IPS-20b (cell line): ENCODE measurements around the gene NMBR.
"Not testable (repeated sequence)": the region's sequence is repeated elsewhere in the genome, so short reads cannot be mapped to it uniquely, and the experiment has no call there.

Experiments used
- H3K27ac ChIP-seq: one replicate; pipeline ENCODE4 v1.5.1; 2013; ENCODE audit warnings: low read length
- H3K27me3 ChIP-seq: 2 replicates; pipeline ENCODE4 v1.6.1; 2013; ENCODE audit warnings: mild to moderate bottlenecking, low read length, inconsistent platforms; ENCODE audit not compliant: insufficient read depth
- H3K36me3 ChIP-seq: 2 replicates; pipeline ENCODE4 v1.6.1; 2013; ENCODE audit warnings: low read depth, mild to moderate bottlenecking, inconsistent platforms, low read length, moderate library complexity; ENCODE audit not compliant: insufficient read depth
- H3K4me1 ChIP-seq: 2 replicates; pipeline ENCODE4 v1.6.1; 2013; ENCODE audit warnings: mild to moderate bottlenecking, control low read depth, inconsistent platforms, low read length, moderate library complexity; ENCODE audit not compliant: insufficient read depth
- H3K4me3 ChIP-seq: 2 replicates; pipeline ENCODE4 v1.5.1; 2013; ENCODE audit warnings: mild to moderate bottlenecking, low read length, inconsistent platforms
- H3K9ac ChIP-seq: 2 replicates; pipeline ENCODE4 v1.6.1; 2013; ENCODE audit warnings: low read depth, mild to moderate bottlenecking, inconsistent platforms, low read length, moderate library complexity
- H3K9me3 ChIP-seq: 2 replicates; pipeline ENCODE4 v1.6.1; 2013; ENCODE audit warnings: mild to moderate bottlenecking, low read depth, low read length, inconsistent platforms; ENCODE audit not compliant: insufficient read depth

Gene NMBR

DNA sequence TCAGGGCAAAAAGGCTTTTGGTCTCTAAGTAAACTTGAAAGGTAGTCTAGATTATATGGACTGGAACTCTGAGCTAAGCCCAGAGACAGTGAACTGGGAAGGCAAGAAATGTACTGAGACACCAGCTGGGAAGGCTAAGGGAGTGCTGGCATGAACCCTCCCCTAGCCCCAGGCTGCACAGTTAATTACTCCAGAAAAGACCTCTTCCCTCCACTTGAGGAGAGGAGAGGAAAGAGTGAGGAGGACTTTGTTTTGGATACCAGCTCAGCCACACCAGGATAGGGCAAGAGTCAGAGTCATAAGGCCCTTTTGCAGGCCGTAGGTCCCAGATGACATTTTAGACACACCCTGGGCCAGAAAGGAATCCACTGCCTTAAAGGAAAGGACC is 98.3 kb downstream of the NMBR start:
- Histone ChIP-seq H3K4me3 (no peak overlapping the region), H3K4me1 (no peaks in the 10 kb centered on the region), H3K27me3 (no peaks in the 10 kb centered on the region), H3K27ac (no peak overlapping the region), H3K9ac (no peak overlapping the region), H3K9me3 (no peaks in the 10 kb centered on the region), H3K36me3 (no peaks in the 10 kb centered on the region)

DNA sequence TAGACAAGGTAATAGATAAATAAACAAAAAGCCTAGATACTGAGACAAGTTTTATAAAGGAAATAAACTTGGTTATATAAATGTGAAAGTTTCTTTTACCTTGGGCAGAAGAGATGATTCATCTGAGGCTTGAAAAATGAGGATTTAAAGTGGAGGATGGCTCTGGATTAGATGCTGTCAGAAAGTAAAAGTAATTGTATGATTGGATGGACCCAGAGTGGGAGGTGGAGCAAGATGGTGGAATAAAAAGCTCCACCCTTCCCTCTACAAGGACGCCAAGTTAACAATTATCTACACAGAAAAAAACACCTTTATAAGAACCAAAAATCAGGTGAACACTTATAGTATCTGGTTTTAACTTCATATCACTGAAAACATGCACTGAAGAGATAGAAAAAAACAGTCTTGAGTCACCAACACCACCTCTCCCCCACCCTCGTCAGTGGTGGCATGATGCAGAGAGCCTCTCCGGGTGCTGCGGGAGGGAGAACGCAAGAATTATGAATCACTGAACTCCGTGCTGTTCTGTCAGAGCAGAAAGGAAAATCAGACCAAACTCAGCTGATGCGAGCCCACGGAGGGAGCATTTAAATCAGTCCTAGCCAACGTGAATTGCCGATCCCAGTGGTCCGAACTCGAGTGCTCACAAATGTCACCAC is 98.9 kb downstream of the NMBR start:
- no peak overlapping the region for H3K9ac ChIP-seq
- H3K36me3 ChIP-seq = no peaks in the 10 kb centered on the region
- H3K4me3 ChIP-seq = no peak overlapping the region
- H3K27ac ChIP-seq = no peak overlapping the region
- no peaks in the 10 kb centered on the region for H3K4me1 ChIP-seq
- H3K27me3 ChIP-seq = no peaks in the 10 kb centered on the region
- H3K9me3 ChIP-seq = no peaks in the 10 kb centered on the region

DNA sequence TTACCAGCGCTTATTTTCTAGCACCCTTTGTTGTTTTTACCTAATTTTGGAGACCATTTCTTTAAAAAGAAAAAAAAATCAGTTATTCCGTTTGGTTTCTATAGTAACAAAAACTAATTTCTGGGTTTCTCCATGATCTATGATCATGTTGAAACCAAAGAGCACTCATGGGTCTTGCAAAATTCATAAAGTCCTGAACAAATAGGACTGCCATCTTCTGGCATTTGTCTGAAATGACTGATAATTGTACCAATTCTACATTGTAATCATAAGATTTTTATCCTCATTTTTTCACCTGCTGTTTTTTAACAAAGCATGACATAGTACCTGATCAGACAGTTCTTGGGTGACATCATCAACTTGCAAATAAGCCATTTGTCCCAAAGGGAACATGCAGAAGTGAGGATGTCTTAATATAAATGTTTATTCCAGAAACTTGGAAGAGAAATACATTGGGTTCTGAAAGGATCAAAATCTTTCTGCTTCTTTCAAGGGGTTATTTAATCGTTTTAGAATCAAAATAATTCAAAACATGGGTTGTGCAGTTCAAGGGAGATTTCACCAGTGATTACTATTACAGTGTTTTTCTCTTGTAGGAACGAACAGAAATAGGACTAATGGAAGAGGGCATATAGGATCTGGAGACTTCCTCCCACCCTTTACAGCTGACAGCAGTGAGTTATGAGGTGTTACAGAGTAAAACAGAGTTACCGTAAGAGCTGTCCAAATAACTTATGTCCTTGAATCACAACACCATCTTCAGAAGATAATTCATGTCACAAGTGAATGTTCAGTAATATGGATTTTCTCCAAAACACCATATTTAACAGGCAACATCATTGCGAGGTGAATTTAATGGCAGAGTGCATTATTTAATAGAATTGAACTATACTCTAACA is 101.3 kb downstream of the NMBR start:
- Histone ChIP-seq H3K27ac (no peak overlapping the region), H3K4me1 (no peaks in the 10 kb centered on the region), H3K36me3 (no peaks in the 10 kb centered on the region), H3K9me3 (no peaks in the 10 kb centered on the region), H3K4me3 (no peak overlapping the region), H3K27me3 (no peaks in the 10 kb centered on the region), H3K9ac (no peak overlapping the region)

DNA sequence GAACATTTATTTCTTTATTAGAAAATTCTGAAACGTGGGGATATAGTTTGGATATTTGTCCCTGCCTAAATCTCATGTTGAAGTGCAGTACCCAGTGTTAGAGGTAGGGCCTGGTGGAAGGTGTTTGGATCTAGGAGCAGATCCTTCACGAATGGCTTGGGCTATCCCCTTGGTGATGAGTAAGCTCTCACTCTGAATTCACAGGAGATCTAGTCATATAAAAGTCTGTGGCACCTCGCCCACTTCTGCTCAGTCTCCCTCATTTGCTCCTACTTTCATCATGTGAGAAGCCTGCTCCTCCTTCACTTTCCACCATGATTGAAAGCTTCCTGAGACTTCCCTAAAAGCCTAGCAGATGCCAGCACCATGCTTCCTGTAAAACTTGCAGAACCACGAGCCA is 111.0 kb downstream of the NMBR start:
- Histone ChIP-seq H3K4me1 (no peaks in the 10 kb centered on the region; the same call in 1 of the 2 replicates), H3K4me3 (no peak overlapping the region), H3K9me3 (no peaks in the 10 kb centered on the region), H3K36me3 (no peaks in the 10 kb centered on the region), H3K9ac (no peak overlapping the region), H3K27me3 (no peaks in the 10 kb centered on the region), H3K27ac (no peak overlapping the region)

DNA sequence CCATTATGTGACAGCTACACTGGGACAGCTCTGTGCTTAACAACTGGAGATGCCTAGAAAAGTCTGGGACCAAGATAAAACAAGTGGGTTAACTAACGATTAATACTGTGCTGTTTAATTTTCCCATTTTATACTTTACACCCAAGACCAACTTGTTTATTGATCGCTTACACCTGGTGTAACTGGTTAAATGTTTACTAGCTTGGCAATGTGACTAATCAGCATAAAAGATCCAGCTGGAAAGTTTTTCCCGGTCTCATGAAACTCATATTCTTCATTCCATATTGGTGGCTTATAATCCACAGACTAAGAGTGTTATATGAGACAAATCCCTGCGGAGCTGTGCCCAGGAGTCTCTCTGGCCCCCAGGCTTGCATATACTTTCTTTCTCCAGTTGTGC is 115.9 kb downstream of the NMBR start:
- H3K36me3 ChIP-seq = peaks cover 4% of the 10 kb centered on the region; the same call in 1 of the 2 replicates
- H3K4me3 ChIP-seq = no peak overlapping the region
- H3K27ac ChIP-seq = no peak overlapping the region
- H3K4me1 ChIP-seq = peaks cover 3% of the 10 kb centered on the region; the same call in 1 of the 2 replicates
- no peaks in the 10 kb centered on the region for H3K27me3 ChIP-seq
- peaks cover 16% of the 10 kb centered on the region for H3K9me3 ChIP-seq
- no peak overlapping the region for H3K9ac ChIP-seq

DNA sequence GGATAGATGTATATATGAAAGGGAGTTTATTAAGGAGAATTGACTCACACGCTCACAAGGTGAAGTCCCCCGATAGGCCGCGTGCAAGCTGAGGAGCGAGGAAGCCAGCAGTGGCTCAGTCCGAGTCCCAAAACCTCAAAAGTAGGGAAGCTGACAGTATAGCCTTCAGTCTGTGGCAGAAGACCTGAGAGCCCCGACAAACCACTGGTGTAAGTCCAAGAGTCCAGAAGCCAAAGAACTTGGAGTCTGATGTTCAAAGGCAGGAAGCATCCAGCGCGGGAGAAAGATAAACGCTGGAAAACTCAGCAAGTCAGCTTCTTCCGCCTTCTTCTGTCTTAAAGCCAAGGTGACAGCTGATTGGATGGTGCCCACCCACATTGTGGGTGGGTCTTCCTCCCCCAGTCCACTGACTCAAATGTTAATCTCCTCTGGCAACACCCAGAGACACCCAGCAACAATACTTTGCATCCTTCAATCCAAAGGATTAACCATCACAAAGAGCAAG is 116.8 kb downstream of the NMBR start:
- Histone ChIP-seq H3K9ac (no peak overlapping the region; the same call in 1 of the 2 replicates), H3K4me3 (peak overlapping the region; percentile 62; the same call in 1 of the 2 replicates), H3K4me1 (peaks cover 3% of the 10 kb centered on the region; the same call in 1 of the 2 replicates), H3K9me3 (peaks cover 16% of the 10 kb centered on the region), H3K36me3 (peaks cover 4% of the 10 kb centered on the region; the same call in 1 of the 2 replicates), H3K27ac (no peak overlapping the region), H3K27me3 (no peaks in the 10 kb centered on the region)

DNA sequence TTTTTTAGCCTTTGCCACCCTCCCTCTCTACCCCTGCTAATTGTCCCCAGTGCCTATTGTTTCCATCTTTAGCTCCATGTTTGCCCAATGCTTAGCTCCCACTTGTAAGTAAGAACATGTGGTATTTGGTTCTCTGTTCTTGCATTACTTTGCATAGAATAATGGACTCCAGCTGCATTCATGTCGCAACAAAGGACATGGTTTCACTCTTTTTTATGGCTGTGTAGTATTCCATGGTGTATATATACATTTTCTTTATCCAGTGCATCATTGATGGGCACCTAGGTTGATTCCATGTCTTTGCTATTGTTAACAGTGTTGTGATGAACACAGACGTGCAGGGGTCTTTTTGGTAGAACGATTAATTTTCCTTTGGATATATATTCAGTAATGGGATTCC is 118.4 kb downstream of the NMBR start:
- peaks cover 4% of the 10 kb centered on the region; the same call in 1 of the 2 replicates for H3K36me3 ChIP-seq
- H3K4me1 ChIP-seq = peaks cover 6% of the 10 kb centered on the region; the same call in 1 of the 2 replicates
- no peak overlapping the region for H3K4me3 ChIP-seq
- H3K27me3 ChIP-seq = no peaks in the 10 kb centered on the region
- no peak overlapping the region for H3K9ac ChIP-seq
- peaks cover 16% of the 10 kb centered on the region for H3K9me3 ChIP-seq
- no peak overlapping the region for H3K27ac ChIP-seq

DNA sequence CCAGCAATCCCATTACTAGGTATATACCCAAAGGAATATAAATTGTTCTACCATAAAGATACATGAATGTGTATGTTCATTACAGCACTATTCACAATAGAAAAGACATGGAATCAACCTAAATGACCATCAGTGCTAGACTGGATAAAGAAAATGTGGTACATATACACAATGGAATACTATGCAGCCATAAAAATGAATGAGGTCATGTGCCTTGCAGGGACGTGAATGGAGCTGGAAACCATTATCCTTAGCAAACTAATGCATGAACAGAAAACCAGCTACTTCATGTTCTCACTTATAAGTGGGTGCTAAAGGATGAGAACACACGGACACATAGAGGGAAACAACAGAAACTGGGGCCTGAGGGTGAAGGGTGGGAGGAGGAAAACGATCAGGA is 119.1 kb downstream of the NMBR start:
- H3K27me3 ChIP-seq, H3K9ac ChIP-seq, H3K4me3 ChIP-seq, H3K36me3 ChIP-seq, H3K27ac ChIP-seq, H3K4me1 ChIP-seq: not testable (repeated sequence)
- H3K9me3 ChIP-seq = peaks cover 16% of the 10 kb centered on the region

GRCh38 chr6:142027074-142027473 is 119.8 kb downstream of the NMBR start:
- no peak overlapping the region for H3K27ac ChIP-seq
- H3K9me3 ChIP-seq = peaks cover 16% of the 10 kb centered on the region
- peaks cover 4% of the 10 kb centered on the region; the same call in 1 of the 2 replicates for H3K36me3 ChIP-seq

DNA sequence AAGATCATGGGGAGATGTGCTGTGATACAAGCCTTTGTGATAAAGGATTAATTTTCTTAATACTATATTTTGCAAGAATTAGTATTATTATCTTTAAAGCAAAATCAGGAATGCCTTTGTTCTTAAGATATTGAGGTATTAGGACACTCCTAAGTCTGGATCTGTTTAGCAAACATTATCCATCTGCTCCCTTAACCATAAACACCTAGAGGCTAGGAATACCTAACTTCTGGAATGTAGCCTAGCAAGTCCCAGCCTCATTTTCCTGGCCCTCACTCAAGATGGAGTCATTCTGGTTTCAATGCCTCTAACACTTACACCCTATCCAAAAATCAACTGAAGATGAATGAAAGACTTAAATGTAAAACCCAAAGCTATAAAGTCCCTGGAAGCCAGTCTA is 120.5 kb downstream of the NMBR start:
- H3K9ac ChIP-seq = no peak overlapping the region
- no peak overlapping the region for H3K4me3 ChIP-seq
- no peaks in the 10 kb centered on the region for H3K27me3 ChIP-seq
- peaks cover 4% of the 10 kb centered on the region; the same call in 1 of the 2 replicates for H3K36me3 ChIP-seq
- peaks cover 16% of the 10 kb centered on the region for H3K9me3 ChIP-seq
- H3K4me1 ChIP-seq = peaks cover 6% of the 10 kb centered on the region; the same call in 1 of the 2 replicates
- H3K27ac ChIP-seq = no peak overlapping the region

More at GRCh38 chr6:142027074-142027473, 119.8 kb downstream of the NMBR start:
- Histone ChIP-seq H3K4me1 (peaks cover 6% of the 10 kb centered on the region; the same call in 1 of the 2 replicates), H3K27me3 (no peaks in the 10 kb centered on the region), H3K9ac (no peak overlapping the region), H3K4me3 (no peak overlapping the region)
